Measurements from ENCODE around the gene RERG.

DNA sequence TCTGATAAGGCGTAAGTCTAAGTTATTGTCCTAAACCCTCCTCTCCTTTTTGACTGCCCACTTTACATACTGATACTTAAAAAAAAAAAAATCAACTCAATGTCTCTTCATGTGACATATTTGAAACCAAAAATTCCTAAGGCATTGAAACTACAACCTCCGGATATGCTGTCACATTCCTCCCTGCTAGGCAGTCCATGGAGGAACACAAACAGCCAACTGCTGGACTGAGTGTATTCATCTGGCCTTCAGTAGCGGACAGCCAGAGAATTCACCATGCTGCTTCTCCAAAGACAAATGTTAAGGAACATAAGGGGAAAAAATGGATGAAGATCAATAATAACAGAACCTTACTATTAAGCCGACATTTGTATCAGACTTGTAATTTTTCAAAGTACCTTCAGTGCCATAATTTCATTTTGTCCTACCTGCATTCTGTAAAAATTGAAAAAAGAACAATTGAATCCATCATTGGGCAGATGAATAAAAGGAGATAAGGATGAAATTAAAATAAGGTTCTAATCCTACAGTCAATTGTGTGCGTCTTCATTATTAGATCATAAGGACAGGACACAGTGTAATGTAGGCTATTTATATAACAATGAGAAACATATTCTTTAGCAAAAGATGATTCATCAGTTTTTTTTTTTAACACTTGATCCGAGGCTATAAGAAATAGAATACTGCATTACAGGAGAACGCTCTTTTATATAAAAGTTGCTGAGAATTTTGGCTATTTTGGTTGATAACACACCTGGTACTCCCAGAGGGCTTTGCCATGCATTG lies 12.2 kb downstream of the RERG start:
- TF ChIP-seq, protein P1, sequence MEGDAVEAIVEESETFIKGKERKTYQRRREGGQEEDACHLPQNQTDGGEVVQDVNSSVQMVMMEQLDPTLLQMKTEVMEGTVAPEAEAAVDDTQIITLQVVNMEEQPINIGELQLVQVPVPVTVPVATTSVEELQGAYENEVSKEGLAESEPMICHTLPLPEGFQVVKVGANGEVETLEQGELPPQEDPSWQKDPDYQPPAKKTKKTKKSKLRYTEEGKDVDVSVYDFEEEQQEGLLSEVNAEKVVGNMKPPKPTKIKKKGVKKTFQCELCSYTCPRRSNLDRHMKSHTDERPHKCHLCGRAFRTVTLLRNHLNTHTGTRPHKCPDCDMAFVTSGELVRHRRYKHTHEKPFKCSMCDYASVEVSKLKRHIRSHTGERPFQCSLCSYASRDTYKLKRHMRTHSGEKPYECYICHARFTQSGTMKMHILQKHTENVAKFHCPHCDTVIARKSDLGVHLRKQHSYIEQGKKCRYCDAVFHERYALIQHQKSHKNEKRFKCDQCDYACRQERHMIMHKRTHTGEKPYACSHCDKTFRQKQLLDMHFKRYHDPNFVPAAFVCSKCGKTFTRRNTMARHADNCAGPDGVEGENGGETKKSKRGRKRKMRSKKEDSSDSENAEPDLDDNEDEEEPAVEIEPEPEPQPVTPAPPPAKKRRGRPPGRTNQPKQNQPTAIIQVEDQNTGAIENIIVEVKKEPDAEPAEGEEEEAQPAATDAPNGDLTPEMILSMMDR (IDR thresholded peaks at IDR 0.05): no peak
- TF ChIP-seq ZFX (IDR thresholded peaks at IDR 0.05; ENCODE audit: borderline replicate concordance): no peak
